ENCODE results near the gene NIPBL. TPM values are rescaled to one million over a fixed set of nuclear protein-coding genes. Genes with fewer than 3 reads are reported as not detected.
"Not testable (repeated sequence)": the region's sequence is repeated elsewhere in the genome, so short reads cannot be mapped to it uniquely, and the experiment has no call there.

Gene NIPBL
- total RNA-seq, 1 donor from 2014 or later: 19.6 TPM

DNA sequence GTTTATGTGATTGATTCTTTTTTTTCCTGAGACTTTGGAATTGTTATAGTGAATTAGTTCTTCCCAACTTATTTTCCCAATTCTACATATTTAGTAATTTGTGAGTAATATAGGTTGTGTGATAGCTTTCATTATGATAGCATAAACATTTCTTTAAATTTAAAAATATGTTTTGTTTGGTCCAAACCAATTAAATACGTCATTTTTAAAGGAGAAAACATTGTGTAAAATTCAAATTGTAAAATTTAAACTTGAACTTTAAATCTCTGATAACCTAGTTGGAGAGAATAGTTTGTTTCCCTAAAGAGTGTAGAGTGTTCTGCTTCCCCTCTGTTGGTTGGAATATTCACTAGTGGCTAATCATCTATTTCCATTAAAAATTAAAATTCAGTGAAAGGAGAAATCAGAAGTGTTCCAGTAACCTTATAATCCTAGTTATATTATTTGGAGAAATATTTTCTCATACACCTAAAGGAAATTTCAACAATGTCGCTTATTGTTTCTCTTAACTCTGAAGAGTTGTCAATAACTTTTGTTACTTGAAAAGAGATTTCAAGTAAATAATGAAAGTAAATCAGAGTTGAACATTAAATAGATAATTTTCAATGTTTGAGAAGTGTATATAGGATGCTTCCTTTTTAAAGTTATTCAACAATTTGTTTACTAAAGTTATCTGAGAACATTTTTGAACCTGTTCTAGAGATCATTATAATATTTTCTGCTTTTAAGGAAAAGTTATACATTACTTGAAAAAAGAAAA is 2.9 kb downstream of the NIPBL start:
- no peak for DNase-seq (ENCODE audit: low read depth in 2 of 2)

DNA sequence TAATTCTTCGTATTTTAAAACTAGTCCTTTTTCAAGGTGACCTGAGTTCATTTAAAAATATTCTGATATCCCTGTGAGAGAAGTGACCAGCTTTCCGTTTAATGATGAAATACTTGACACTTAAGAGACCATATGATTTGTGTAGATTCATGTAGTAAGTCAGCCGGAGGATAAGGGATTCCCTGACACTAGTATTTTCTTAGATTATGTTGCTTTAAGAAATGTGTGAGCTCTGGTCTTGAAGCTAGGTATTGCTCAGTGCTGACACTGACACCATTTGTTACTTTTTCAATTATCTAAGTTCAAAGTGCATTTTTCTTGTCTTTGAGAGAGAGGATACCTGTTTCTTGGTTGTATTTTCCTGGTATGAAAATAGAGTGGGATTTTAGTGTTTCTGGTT is 4.2 kb downstream of the NIPBL start:
- DNase-seq (ENCODE audit: low read depth in 2 of 2): no peak

DNA sequence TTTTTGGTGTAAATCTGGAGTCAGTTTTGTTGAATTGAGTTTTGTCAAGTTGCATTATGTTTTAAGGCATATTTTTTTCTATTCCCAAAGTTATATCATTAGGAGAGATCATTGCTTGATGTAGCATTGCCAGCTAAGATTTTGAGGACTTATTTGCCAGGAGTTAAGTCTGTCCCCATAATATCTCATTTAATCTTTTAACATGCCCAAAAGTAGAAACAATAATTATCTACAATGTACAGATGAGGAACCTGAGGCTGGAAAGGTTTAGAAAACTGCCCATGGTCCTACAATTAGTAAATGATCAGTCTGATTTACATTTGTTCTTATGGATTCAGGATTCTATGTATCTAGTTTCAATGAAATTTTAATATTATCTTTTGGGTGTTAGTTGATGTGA is 4.7 kb downstream of the NIPBL start:
- no peak for DNase-seq (ENCODE audit: low read depth in 2 of 2)

DNA sequence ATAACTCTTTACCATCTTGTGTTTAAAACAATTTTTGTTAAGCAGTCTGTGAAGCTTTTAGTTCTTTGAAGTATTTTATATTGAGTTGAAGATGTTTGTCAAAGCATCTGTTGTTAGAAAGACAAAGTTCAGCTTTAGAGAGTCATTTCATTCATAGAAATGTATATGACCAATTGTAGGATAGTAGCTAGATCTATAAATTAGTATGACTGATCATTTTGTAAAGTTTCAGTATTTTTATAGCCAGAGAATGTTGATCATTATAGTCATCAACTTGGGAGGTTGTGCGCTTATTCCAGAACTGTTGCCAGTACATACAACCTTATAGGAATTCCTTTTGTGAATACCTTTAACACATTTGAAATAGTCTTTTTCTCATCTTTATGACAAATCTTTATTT is 5.2 kb downstream of the NIPBL start:
- DNase-seq (ENCODE audit: low read depth in 2 of 2): no peak

DNA sequence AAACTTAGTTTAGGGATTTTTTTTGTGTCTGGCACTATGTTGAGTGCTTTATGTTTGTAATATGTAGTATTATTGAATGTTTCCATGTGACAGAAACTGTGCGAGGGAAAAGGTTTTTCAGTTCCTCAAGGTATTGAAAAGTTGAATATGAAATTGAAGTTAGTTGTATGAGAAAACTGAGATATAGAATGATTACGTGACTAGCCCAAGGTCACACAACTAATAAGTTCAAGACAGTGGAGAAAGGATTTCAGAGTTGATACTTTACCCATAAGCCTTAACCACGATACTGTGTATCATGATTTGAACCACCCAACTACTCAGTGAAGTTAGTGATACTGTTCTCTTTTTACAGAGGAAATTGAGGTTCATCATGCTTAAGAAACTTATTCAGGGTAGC is 5.7 kb downstream of the NIPBL start:
- no peak for DNase-seq (ENCODE audit: low read depth in 2 of 2)

DNA sequence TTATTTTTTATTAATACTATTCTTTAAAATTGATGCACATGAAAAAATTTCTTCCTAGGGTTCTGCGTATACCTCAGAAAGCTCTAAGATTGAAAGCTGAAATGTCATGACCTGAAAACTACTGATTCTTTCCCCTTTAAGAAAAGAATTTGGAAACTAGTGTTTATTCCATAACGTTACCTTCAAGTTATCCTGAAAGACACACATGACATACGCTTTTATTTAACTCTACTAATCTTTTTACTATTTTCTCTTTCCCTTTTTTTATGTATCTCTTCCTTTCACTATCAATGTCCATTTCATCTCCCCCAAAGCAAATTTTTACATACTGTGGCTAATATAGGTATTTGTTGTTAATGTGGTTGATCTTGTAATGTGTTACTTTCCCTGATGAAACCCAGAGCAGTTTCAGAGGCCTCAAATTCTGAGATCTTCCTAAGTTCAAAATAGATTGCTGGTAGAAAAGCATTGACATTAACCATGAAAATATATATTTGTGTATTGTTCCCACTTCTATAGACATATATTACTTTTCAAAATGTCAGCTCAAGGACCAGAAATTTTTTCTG is 7.4 kb downstream of the NIPBL start:
- no peak for DNase-seq (ENCODE audit: low read depth in 2 of 2)

DNA sequence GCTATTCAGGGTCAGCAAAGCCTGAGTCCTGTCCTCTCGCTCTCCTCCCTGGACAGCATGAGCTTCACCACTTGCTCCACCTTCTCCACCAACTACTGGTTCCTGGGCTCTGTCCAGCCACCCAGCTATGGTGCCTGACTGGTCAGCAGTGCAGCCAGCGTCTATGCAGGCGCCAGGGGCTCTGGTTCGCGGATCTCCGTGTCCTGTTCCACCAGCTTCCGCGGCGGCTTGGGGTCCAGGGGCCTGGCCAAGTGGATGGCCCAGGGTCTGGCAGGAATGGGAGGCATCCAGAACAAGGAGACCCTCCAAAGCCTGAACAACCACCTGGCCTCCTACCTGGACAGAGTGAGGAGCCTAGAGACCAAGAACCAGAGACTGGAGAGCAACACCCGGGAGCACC is 8.6 kb downstream of the NIPBL start:
- DNase-seq (ENCODE audit: low read depth in 2 of 2): no peak

DNA sequence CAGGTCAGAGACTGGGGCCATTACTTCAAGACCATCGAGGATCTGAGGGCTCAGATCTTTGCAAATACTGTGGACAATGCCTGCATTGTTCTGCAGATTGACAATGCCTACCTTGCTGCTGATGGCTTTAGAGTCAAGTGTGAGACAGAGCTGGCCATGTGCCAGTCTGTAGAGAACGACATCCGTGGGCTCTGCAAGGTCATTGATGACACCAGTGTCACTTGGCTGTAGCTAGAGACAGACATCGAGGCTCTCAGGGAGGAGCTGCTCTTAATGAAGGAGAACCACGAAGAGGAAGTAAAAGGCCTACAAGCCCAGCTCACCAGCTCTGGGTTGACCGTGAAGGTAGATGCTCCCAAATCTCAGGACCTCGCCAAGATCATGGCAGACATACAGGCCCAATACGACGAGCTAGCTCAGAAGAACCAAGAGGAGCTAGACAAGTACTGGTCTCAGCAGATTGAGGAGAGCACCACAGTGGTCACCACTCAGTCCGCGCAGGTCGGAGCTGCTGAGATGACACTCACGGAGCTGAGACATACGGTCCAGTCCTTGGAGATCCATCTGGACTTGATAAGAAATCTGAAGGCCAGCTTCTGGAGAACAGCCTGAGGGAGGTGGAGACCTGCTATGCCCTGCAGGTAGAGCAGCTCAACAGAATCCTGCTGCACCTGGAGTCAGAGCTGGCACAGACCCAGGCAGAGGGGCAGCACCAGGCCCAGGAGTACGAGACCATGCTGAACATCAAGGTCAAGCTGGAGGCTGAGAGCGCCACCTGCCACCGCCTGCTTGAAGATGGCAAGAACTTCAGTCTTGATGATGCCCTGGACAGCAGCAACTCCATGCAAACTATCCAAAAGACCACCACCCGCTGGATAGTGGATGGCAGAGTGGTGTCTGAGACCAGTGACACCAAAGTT is 9.3 kb downstream of the NIPBL start:
- no peak for DNase-seq (ENCODE audit: low read depth in 2 of 2)

DNA sequence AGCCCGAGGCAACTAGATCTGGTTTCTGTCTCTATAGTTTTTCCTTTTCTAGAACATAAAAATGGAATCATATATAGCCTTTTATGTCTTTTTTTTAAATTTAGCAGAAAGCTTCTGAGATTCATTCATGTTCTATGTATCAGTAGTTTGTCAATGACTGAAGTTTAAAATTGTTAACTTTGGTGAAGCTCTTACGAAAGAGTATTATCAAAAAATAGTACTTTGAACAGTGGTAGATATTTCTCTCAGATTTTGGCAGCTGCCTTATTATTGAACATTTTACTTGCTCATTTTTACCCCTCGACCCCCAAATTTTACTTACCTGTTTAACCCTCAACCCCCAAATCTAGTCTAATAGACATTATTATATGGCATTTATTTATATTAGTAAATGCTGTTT is 10.2 kb downstream of the NIPBL start:
- DNase-seq (ENCODE audit: low read depth in 2 of 2): no peak

DNA sequence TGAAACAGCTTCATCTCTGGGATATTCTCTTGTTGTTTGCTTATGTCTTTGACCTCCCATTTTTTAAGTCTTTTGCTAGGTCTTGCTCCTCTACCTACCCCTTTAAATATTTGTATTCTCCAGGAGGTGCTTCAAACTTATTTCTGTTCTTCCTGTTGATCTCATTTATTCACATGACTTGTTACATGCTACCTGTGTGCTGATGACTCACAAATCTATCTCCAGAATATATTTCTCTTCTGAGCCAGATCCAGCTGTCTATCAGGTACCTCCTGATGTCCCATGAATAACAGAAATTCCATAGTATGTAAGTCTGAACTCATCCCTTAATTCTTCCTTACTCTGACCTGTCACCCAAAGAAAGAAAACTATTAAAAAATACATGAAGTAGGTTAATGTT is 11.0 kb downstream of the NIPBL start:
- DNase-seq (ENCODE audit: low read depth in 2 of 2): peak in 1 of 2 donors; percentile 28

DNA sequence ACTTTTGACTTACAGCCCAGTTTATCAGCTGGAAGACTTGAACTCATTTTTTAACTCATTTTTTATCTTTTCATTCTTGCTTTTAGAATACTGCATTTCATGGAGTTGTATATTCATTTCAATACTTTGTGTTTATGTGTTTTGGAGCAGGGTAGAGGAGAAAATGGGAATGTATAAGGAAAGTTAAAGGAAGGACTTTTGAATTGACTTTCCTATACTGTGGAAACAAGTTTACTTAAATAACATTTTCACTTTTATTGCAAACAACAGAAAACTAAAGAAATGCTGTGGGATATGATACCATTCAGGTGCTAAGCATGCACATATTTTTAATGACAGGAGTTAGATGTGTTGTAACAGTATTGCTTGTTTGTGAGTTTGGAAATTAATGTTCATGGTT is 11.7 kb downstream of the NIPBL start:
- no peak for DNase-seq (ENCODE audit: low read depth in 2 of 2)

DNA sequence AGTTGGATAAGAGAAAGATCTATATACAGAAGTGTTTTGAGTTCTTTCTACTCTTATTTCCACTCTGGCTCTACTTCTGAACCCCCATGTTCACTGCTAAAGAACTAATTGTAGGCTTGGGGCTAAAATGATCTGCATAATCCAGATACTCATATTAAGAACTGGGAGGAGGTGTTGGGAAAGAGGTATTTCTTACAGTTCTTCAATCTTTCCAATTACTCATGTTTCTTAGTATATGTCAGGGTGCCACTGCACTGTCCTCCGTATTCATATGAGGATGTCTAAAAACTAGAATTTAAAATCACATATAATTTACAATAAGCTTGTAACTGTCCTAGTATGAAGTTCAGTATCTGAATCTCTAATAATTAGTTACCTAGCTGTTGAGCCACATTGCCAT is 12.7 kb downstream of the NIPBL start:
- DNase-seq (ENCODE audit: low read depth in 2 of 2): no peak

DNA sequence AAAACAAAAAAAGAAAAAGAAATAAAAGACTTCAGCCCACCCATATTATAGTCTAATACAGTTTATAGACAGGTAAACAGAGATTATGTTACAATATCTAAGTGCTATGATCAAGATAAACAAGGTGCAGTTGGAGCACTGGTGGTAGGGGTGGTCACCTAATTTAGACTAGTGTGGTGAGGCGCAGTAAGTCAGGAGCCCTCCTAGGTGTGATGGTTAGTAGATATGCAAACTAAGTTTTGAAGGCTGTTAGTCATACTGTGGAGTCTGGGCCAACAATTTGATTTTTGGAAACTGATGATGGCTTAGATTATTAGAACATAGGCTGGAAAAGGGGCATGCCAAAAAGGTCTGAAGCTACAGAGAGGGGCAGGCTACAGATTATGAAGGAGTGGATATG is 14.7 kb downstream of the NIPBL start:
- DNase-seq (ENCODE audit: low read depth in 2 of 2): no peak

DNA sequence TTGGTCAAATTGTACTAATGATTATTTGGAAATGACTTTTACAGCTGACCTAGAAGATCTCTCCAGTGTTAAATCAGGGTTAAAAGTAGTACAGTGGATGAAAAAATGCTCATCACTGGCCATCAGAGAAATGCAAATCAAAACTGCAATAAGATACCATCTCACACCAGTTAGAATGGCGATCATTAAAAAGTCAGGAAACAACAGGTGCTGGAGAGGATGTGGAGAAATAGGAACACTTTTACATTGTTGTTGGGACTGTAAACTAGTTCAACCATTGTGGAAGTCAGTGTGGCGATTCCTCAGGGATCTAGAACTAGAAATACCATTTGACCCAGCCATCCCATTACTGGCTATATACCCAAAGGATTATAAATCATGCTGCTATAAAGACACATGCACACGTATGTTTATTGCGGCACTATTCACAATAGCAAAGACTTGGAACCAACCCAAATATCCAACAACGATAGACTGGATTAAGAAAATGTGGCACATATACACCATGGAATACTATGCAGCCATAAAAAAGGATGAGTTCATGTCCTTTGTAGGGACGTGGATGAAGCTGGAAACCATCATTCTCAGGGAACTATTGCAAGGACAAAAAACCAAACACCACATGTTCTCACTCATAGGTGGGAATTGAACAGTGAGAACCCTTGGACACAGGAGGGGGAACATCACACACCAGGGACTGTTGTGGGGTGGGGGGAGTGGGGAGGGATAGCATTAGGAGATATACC is 15.7 kb downstream of the NIPBL start:
- DNase-seq (ENCODE audit: low read depth in 2 of 2): not testable (repeated sequence)

DNA sequence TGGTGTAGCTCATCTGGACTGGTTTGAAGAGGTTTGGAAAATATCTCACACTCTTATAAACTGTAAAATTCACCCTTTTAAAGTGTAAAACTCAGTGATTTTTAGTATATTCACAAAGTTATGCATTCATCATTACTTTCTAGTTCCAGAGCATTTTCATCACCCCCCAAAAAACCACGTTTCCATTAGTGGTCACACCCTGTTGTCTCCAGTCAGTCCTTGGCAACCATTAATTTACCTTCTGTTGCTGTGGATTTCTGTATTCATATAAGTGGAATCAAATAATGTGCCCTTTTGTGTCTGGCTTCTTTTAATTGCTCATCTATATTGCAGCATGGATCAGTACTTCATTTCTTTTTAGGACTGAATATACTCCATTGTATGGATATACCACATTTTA is 18.4 kb downstream of the NIPBL start:
- DNase-seq (ENCODE audit: low read depth in 2 of 2): no peak

DNA sequence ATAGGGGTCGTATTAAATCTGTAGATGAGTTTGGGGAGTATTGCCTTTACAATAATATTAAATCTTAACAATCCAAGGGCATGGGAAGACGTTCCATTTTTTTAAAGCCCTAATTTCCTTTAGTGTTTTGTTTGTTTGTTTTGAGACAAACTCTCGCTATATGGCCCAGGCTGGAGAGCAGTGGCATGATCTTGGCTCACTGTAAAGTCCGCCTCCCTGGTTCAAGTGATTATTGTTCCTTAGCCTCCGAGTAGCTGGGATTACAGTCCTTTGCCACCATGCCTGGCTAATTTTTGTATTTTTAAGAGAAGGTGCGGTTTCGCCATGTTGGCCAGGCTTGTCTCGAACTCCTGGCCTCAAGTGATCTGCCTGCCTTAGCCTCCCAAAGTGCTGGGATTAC is 19.9 kb downstream of the NIPBL start:
- no peak for DNase-seq (ENCODE audit: low read depth in 2 of 2)

DNA sequence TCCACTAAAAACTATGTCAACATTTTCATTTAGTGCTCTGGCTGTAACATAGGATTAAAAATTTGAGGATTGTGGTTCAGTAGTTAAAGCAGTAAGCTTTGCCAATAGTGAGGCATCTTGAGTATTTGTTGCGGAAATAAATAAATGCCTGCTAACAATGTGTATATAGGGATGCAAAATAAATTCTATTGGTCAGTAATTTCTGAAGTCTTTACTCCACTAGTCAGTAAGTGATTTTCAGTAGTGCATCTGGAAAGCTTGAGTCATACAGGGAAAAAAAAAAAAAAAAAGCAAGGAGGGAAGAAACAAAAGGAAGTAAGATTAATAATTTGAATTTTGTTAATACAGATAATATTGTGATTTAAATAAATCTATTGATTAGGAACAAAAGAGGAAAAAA is 21.0 kb downstream of the NIPBL start:
- peak in 1 of 2 donors; percentile 34 for DNase-seq (ENCODE audit: low read depth in 2 of 2)

DNA sequence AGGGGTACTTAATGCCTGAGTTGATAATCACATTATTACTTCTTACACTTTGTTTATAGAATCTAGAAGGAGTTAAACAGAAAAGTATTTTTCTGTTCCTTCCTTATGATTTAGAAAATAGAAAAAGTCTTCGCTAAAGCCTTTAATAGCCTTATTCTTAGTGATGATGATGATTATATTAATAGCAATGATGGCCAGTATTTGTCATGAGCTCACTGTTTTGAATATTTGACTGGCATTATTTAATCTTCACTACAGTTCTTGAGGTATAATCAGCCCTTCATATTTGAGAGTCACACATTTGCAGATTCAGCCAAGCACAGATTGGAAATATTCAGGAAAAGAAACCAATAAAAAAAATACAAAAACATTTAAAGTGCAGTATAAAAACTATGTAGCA is 23.3 kb downstream of the NIPBL start:
- DNase-seq (ENCODE audit: low read depth in 2 of 2): no peak

DNA sequence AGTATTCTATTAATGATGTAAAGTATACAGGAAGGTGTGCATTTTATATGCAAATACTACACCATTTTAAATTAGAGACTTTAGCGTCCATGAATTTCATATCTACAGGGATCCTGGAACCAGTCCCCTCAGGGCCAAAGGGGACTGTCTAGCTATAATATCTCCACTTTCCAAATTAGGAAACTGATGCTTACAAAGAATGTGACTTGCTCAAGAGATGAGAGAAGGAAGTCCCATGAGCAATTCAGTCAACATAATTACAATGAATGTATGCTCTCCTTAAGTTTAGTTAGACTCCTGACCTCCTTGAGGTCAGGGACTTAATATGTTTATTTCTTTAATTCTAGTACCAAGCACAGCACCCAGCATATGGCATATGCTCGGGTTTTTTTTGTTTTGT is 23.7 kb downstream of the NIPBL start:
- DNase-seq (ENCODE audit: low read depth in 2 of 2): no peak

DNA sequence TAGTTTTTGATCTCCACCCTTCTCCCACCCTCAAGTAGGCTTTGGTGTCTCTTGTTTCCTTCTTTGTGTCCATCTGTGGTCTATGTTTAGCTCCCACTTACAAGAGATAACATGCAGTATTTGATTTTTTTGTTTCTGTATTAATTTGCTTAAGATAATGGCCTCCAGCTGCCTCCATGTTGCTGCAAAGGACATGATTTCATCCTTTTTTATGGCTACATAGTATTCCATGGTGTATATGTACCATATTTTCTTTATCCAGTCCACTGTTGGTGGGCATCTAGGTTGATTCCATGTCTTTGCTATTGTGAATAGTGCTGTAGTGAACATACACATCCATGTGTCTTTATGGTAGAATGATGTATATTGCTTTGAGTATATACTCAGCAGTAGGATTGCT is 24.5 kb downstream of the NIPBL start:
- DNase-seq (ENCODE audit: low read depth in 2 of 2): not testable (repeated sequence)

DNA sequence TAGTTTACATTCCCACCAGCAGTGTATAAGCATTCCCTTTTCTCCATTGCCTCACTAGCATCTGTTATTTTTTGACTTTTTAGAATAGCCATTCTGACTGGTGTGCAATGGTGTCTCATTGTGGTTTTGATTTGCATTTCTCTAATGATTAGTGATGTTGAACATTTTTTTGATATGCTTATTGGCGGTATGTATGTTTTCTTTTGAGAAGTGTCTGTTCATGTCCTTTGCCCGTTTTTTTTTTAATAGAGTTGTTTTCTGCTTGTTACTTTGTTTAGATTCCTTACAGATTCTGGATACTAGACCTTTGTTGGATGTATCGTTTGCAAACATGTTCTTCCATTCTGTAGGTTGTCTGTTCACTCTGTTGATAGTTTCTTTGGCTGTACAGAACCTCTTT is 25.3 kb downstream of the NIPBL start:
- DNase-seq (ENCODE audit: low read depth in 2 of 2): no peak

DNA sequence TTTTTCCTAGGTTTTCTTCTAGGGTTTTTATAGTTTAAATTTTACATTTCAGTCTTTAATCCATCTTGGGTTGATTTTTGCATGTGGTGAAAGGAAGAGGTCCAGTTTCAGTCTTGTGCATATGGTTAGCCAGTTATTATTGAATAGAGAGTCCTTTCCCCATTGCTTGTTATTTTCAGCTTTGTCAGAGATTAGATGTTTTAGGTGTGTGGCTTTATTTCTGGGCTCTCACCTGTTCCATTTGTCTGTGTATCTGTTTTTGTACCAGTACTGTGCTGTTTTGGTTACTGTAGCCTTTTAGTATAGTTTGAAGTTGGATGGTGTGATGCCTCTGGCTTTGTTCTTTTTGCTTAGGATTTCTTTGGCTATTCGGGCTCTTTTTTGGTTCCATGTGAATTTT is 25.8 kb downstream of the NIPBL start:
- no peak for DNase-seq (ENCODE audit: low read depth in 2 of 2)

All from dermis microvascular lymphatic vessel endothelial cell (primary cell).